Sigmoid colon (tissue), 7 donors: ENCODE results near the gene TMEM132D. TPM values are rescaled to one million over a fixed set of nuclear protein-coding genes. Genes with fewer than 3 reads are reported as not detected.

Experiments
- DNase-seq: peaks from one replicate; pipeline ENCODE4 v3.0.0-alpha.2; 2019
- H3K27ac ChIP-seq, 4 donors: fragments of 200-600 bp; sonication (generic); one replicate each; pipeline ENCODE4 v1.5.1; 2016 to 2019; ENCODE audit warnings: mild to moderate bottlenecking in 1 of 4
- H3K27me3 ChIP-seq, 3 donors: fragments of 200-600 bp; sonication (generic); one replicate each; pipeline ENCODE4 v1.5.1; 2019; ENCODE audit warnings: mild to moderate bottlenecking in 1 of 3
- H3K36me3 ChIP-seq, 4 donors: fragments of 200-600 bp; sonication (generic); one replicate each; pipeline ENCODE4 v1.5.1; 2016 to 2019
- H3K4me1 ChIP-seq, 4 donors: fragments of 200-600 bp; sonication (generic); one replicate each; pipeline ENCODE4 v1.5.1; 2017 to 2019
- H3K4me3 ChIP-seq, 4 donors: fragments of 200-600 bp; sonication (generic); one replicate each; pipeline ENCODE4 v1.5.1; 2017 to 2019; ENCODE audit warnings: mild to moderate bottlenecking in 2 of 4, moderate library complexity in 1 of 4
- H3K9me3 ChIP-seq, 4 donors: fragments of 200-600 bp in 3 of 4; sonication (generic) in 3 of 4; one replicate each; pipeline versions ENCODE4 v1.5.1 to v1.6.1; 2013 to 2019
- EP300 ChIP-seq, 4 donors: sonication (generic); formaldehyde crosslinking; IDR thresholded peaks; one replicate each; pipeline ENCODE4 v1.6.1; 2017; ENCODE audit warnings: antibody characterized with exemption in 4 of 4
- POLR2A ChIP-seq, 2 donors: fragments of 450-650 bp; IDR thresholded peaks; one replicate each; pipeline ENCODE4 v1.6.1; 2016; ENCODE audit warnings: antibody characterized with exemption in 2 of 2, mild to moderate bottlenecking in 2 of 2, moderate library complexity in 2 of 2
- POLR2AphosphoS5 ChIP-seq, 4 donors: sonication (generic); formaldehyde crosslinking; IDR thresholded peaks; one replicate each; pipeline ENCODE4 v1.6.1; 2017; ENCODE audit warnings: antibody characterized with exemption in 4 of 4
- WGBS, 2 donors: extraction: QIAGEN DNeasy Blood & Tissue Kit; methylation state at CpG; one replicate each; pipeline ENCODE4 v1.1.7; 2013; 5-methylcytosine and 5-hydroxymethylcytosine counted together
- intact Hi-C: fragments of 100-400 bp; cut with DNase I; formaldehyde crosslinking; loops from one replicate; pipeline ENCODE4 v1.15.1; 2023
- polyA plus RNA-seq, 3 donors: library from polyadenylated mRNA; stranded (reverse); fragments of 200-250 nt; gene quantifications; one replicate each; pipeline ENCODE4 v1.2.3, GENCODE V29; 2013
- total RNA-seq, 4 donors: library from RNA; depleted of rRNA; stranded (reverse); fragments of >200 nt; gene quantifications; one replicate each; pipeline ENCODE4 v1.1.0, GENCODE V29; 2016
- TF ChIP-seq, protein P1 (sequence below), 4 experiments: fragments of 450-650 bp in 3 of 4; fragments of 200-600 bp in 1 of 4; IDR thresholded peaks; one replicate each; pipeline ENCODE4 v1.5.1; 2016 to 2019; ENCODE audit warnings: antibody characterized with exemption in 4 of 4, mild to moderate bottlenecking in 3 of 4, moderate library complexity in 2 of 4
- donor health status: healthy with polysubstance abuse.
- donor health status: Bipolar disorder and iron deficiency.
- donor health status: healthy.

The TMEM132D gene
- total and polyA plus RNA-seq, 7 donors, result under 0.01 to 0.03 (median under 0.01) TPM; not detected in 3

DNA sequence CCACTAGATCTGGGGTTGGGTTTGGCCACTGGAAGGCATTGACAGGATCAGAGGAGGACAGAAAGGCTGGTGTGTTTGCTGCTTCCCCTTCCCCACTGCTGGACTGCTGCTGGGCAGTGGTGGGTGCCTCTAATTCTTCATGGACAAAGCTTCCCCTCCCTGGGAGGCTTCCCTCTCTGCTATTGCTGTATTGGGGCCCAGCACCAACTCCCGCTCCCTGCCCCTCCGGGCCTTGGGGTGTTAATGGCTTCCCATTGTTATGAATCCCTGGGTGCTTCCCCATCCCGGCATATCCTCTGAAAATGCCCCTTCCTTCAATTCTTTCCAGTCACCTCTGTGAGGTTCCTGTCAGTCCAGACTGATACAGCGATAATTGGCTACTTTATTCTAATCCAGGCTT, 740.4 kb downstream of the TMEM132D start:
- WGBS, 2 donors, result 60 to 81% methylated on average over 4 of the region's 4 CpGs
- H3K4me1 ChIP-seq, result no peaks in the 10 kb centered on the region
- intact Hi-C loops, result no loop called here
- TF ChIP-seq, protein P1, sequence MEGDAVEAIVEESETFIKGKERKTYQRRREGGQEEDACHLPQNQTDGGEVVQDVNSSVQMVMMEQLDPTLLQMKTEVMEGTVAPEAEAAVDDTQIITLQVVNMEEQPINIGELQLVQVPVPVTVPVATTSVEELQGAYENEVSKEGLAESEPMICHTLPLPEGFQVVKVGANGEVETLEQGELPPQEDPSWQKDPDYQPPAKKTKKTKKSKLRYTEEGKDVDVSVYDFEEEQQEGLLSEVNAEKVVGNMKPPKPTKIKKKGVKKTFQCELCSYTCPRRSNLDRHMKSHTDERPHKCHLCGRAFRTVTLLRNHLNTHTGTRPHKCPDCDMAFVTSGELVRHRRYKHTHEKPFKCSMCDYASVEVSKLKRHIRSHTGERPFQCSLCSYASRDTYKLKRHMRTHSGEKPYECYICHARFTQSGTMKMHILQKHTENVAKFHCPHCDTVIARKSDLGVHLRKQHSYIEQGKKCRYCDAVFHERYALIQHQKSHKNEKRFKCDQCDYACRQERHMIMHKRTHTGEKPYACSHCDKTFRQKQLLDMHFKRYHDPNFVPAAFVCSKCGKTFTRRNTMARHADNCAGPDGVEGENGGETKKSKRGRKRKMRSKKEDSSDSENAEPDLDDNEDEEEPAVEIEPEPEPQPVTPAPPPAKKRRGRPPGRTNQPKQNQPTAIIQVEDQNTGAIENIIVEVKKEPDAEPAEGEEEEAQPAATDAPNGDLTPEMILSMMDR (IDR thresholded peaks at IDR 0.05), result no peak
- TF ChIP-seq POLR2A (IDR thresholded peaks at IDR 0.05) (no peak), EP300 (IDR thresholded peaks at IDR 0.05) (no peak), POLR2AphosphoS5 (IDR thresholded peaks at IDR 0.05) (no peak)
- H3K27me3 ChIP-seq, result no peaks in the 10 kb centered on the region
- H3K9me3 ChIP-seq, result peaks cover 0 to 4% (median 0%) of the 10 kb centered on the region in 4 donors
- no peaks in the 10 kb centered on the region for H3K36me3 ChIP-seq
- H3K4me3 ChIP-seq, result no peak overlapping the region
- DNase-seq, result no peak
- H3K27ac ChIP-seq, result no peak overlapping the region

DNA sequence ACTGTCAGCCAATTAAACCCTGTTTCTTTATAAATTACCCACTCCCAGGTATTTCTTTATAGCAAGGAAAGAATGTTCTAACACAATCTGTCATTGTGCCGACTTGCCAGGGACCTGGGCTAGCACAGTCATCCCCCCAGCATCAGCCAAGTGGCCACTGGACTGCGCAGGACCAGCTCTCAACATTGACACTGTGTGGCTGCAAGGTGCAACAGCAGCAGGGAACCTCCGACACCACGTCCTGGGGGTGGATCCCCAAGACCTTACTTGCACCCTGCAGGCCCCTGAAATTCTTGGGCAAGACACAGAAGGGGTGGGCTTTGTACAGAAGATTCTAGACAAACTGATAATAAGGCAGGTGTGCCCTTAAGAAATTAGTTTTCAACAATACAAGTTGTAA, 741.0 kb downstream of the TMEM132D start:
- DNase-seq, result no peak
- 83 to 87% methylated on average over 4 of the region's 4 CpGs for WGBS, 2 donors
- no peaks in the 10 kb centered on the region for H3K36me3 ChIP-seq

DNA sequence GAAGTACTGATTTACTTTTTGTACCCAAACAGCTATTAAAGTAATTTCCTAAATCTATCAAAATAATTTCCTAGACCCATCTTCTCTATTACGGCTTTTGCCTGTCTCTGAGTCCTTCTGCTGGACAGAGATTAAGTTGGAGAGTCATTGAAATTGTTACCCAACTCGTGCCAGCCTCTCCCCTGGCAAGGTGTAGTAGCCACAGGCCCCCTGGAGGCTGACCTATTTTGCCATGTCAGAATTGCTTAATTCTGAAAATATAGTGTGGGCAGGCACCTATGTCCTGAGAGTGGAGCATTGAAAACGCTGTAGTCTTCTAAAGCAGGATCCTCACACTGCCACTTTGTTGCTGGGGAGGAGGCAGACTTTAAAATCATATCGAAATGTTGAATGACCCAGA, 742.3 kb downstream of the TMEM132D start:
- WGBS, 2 donors, result 59 to 73% methylated on average over 4 of the region's 4 CpGs

More for the DNA sequence above, 741.0 kb downstream of the TMEM132D start:
- TF ChIP-seq POLR2A (IDR thresholded peaks at IDR 0.05) (no peak), EP300 (IDR thresholded peaks at IDR 0.05) (no peak), POLR2AphosphoS5 (IDR thresholded peaks at IDR 0.05) (no peak)
- TF ChIP-seq, protein P1 (IDR thresholded peaks at IDR 0.05), result no peak
- intact Hi-C loops, result no loop called here
- Histone ChIP-seq H3K27ac (no peak overlapping the region), H3K27me3 (no peaks in the 10 kb centered on the region), H3K4me3 (no peak overlapping the region), H3K4me1 (no peaks in the 10 kb centered on the region), H3K9me3 (peaks cover 0 to 4% (median 0%) of the 10 kb centered on the region in 4 donors)

DNA sequence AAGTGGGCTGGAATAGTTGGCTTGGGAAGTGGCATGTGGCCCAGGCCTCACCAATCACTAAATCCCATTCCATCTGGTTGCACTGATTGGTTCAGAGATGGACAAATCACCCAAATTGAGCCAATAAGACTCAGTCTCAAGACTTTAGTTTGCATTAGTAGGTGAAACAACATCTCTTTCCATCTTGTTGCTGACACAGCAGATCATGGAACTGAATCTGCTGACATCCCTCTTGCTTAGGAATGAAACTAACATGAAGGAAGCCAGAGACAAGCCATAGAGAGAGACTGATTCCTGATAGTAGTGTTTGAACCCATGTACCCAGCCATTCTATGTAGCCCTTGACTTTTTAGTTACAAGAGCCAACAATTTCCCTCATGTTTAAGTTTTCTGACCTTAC, 743.5 kb downstream of the TMEM132D start:
- no peaks in the 10 kb centered on the region for H3K36me3 ChIP-seq
- H3K4me1 ChIP-seq, result no peaks in the 10 kb centered on the region
- H3K4me3 ChIP-seq, result no peak overlapping the region
- intact Hi-C loops, result no loop called here
- TF ChIP-seq EP300 (IDR thresholded peaks at IDR 0.05) (no peak), POLR2AphosphoS5 (IDR thresholded peaks at IDR 0.05) (no peak), POLR2A (IDR thresholded peaks at IDR 0.05) (no peak)
- TF ChIP-seq, protein P1 (IDR thresholded peaks at IDR 0.05), result no peak
- H3K27ac ChIP-seq, result no peak overlapping the region
- H3K27me3 ChIP-seq, result no peaks in the 10 kb centered on the region
- H3K9me3 ChIP-seq, result no peaks in the 10 kb centered on the region
- no peak for DNase-seq

More for the DNA sequence above, 742.3 kb downstream of the TMEM132D start:
- no peak overlapping the region for H3K27ac ChIP-seq
- TF ChIP-seq, protein P1 (IDR thresholded peaks at IDR 0.05), result no peak
- TF ChIP-seq POLR2A (IDR thresholded peaks at IDR 0.05), result no peak
- no peak for TF ChIP-seq POLR2AphosphoS5 (IDR thresholded peaks at IDR 0.05)
- TF ChIP-seq EP300 (IDR thresholded peaks at IDR 0.05), result no peak
- intact Hi-C loops, result no loop called here
- DNase-seq, result no peak
- H3K9me3 ChIP-seq, result peaks cover 0 to 4% (median 0%) of the 10 kb centered on the region in 4 donors
- H3K36me3 ChIP-seq, result no peaks in the 10 kb centered on the region
- H3K4me1 ChIP-seq, result no peaks in the 10 kb centered on the region
- no peaks in the 10 kb centered on the region for H3K27me3 ChIP-seq
- no peak overlapping the region for H3K4me3 ChIP-seq
